ENCODE data around the gene KRT85.

KRT85 gene

DNA sequence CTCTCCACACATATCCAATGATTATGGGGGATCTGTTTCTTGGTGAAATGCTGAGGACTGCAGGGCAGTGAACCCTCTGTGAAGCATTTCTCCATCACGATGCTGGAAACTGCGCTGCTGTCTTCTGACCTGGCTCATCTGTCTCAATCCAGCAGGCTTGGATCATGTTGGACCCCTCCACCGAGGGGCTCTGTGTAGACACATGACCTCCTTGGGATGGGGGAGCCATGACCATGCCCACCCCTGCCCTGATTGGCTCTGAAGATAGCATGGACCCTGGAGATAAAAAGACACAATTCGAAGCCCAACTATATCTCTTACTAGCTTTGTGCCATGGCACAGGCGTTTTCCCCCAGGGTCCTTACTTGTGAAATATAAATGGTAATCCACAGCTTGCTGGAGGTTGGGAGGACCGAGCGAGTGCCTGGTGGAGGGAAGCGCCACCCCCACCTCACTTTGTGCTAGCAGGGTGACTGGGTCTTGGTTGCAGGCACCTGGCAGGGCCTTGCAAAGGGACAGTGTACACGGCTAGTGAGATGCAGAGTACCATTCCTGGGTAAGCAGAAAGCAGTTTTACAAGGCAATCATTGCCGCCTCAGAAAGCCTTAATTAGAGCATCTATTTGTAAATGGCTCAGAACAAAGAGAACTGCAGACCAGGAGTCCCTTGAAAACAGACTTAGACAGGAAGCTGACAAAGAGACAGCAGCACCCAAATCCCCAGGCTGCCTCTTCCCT is 43.7 kb downstream of the KRT85 start:
- Histone ChIP-seq H4K20me1 (ENCODE audit: insufficient read depth, low read length) (no peaks in the 10 kb centered on the region), H3K27me3 (ENCODE audit: insufficient read depth, low read length, poor library complexity) (peaks cover 9% of the 10 kb centered on the region), H3K4me2 (ENCODE audit: insufficient read depth, low read length) (no peak overlapping the region), H3K9me3 (ENCODE audit: insufficient read depth, low read length, severe bottlenecking) (no peaks in the 10 kb centered on the region), H2AFZ (ENCODE audit: low read depth, low read length) (no peak overlapping the region), H3K27ac (ENCODE audit: low read length) (no peak overlapping the region), H3K79me2 (ENCODE audit: insufficient read depth, low read length) (no peaks in the 10 kb centered on the region), H3K4me1 (ENCODE audit: insufficient read depth, low read length) (no peaks in the 10 kb centered on the region), H3K4me3 (ENCODE audit: low read depth in 1 of 2, low read length in 2 of 2) (no peak overlapping the region), H3K9ac (ENCODE audit: low read depth, low read length) (no peak overlapping the region), H3K36me3 (ENCODE audit: insufficient read depth, low read length) (no peaks in the 10 kb centered on the region)
- DNase-seq (no peak), ATAC-seq (ENCODE audit: insufficient read depth, low read depth) (no peak)
- TF ChIP-seq EZH2 (IDR thresholded peaks at IDR 0.05; ENCODE audit: borderline replicate concordance, low read depth, low read length, severe bottlenecking): no peak
- TF ChIP-seq, protein P1, sequence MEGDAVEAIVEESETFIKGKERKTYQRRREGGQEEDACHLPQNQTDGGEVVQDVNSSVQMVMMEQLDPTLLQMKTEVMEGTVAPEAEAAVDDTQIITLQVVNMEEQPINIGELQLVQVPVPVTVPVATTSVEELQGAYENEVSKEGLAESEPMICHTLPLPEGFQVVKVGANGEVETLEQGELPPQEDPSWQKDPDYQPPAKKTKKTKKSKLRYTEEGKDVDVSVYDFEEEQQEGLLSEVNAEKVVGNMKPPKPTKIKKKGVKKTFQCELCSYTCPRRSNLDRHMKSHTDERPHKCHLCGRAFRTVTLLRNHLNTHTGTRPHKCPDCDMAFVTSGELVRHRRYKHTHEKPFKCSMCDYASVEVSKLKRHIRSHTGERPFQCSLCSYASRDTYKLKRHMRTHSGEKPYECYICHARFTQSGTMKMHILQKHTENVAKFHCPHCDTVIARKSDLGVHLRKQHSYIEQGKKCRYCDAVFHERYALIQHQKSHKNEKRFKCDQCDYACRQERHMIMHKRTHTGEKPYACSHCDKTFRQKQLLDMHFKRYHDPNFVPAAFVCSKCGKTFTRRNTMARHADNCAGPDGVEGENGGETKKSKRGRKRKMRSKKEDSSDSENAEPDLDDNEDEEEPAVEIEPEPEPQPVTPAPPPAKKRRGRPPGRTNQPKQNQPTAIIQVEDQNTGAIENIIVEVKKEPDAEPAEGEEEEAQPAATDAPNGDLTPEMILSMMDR (IDR thresholded peaks at IDR 0.05; ENCODE audit: borderline replicate concordance, extremely low read depth, low read length, poor library complexity, severe bottlenecking): no peak

DNA sequence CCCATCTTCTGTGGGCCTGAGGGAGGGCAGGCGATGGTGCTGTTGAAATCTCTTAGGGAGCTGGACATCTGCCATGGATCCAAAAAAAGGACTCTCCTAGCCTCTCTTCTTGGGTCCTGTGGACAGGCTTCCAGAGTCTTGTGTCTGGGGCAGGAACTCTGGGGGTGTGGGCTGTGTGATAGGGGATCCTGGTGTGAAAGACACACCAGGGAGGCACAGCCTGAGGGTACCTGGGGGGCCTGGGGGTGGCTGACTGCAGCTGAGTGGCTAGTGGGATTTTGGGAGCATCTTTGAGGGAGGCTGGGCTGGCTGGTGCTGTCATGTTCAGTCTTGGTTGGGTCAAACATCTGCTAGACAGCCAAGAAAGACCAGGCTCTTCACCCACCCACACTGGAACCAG is 44.3 kb downstream of the KRT85 start:
- H4K20me1 ChIP-seq (ENCODE audit: insufficient read depth, low read length): no peaks in the 10 kb centered on the region
- H3K36me3 ChIP-seq (ENCODE audit: insufficient read depth, low read length): no peaks in the 10 kb centered on the region
- no peak overlapping the region for H3K9ac ChIP-seq (ENCODE audit: low read depth, low read length)
- H3K27ac ChIP-seq (ENCODE audit: low read length): no peak overlapping the region
- no peaks in the 10 kb centered on the region for H3K4me1 ChIP-seq (ENCODE audit: insufficient read depth, low read length)
- H3K4me3 ChIP-seq (ENCODE audit: low read depth in 1 of 2, low read length in 2 of 2): no peak overlapping the region
- no peaks in the 10 kb centered on the region for H3K79me2 ChIP-seq (ENCODE audit: insufficient read depth, low read length)
- ATAC-seq (ENCODE audit: insufficient read depth, low read depth) (no peak), DNase-seq (no peak)
- H3K9me3 ChIP-seq (ENCODE audit: insufficient read depth, low read length, severe bottlenecking): no peaks in the 10 kb centered on the region
- TF ChIP-seq, protein P1 (IDR thresholded peaks at IDR 0.05; ENCODE audit: borderline replicate concordance, extremely low read depth, low read length, poor library complexity, severe bottlenecking): no peak
- no peak for TF ChIP-seq EZH2 (IDR thresholded peaks at IDR 0.05; ENCODE audit: borderline replicate concordance, low read depth, low read length, severe bottlenecking)
- H2AFZ ChIP-seq (ENCODE audit: low read depth, low read length): no peak overlapping the region
- no peak overlapping the region for H3K4me2 ChIP-seq (ENCODE audit: insufficient read depth, low read length)
- H3K27me3 ChIP-seq (ENCODE audit: insufficient read depth, low read length, poor library complexity): peaks cover 9% of the 10 kb centered on the region

DNA sequence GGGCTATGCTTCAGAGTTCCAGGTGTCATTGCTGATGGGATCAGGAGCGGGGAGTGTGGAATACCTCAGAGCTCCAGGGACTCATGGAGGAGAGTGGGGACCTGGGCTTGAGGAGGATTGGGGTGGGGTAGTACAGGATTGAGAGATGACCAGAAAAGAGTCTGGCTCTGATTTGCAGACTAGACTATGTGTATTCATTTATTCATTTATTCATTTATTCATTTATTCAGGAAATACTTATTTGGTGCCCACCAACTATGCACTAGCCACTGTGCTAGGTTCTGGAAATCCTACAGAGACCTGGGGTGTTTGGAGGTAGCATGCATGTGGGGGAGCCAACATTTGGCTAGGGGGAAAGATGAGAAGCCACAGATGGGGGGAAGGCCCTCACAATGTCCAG is 45.2 kb downstream of the KRT85 start:
- H3K4me2 ChIP-seq (ENCODE audit: insufficient read depth, low read length): no peak overlapping the region
- H3K9ac ChIP-seq (ENCODE audit: low read depth, low read length): no peak overlapping the region
- ATAC-seq (ENCODE audit: insufficient read depth, low read depth): no peak
- no peak for DNase-seq
- no peak overlapping the region for H3K27ac ChIP-seq (ENCODE audit: low read length)
- H3K27me3 ChIP-seq (ENCODE audit: insufficient read depth, low read length, poor library complexity): peaks cover 9% of the 10 kb centered on the region
- H4K20me1 ChIP-seq (ENCODE audit: insufficient read depth, low read length): no peaks in the 10 kb centered on the region
- H3K9me3 ChIP-seq (ENCODE audit: insufficient read depth, low read length, severe bottlenecking): no peaks in the 10 kb centered on the region
- no peaks in the 10 kb centered on the region for H3K79me2 ChIP-seq (ENCODE audit: insufficient read depth, low read length)
- H3K4me1 ChIP-seq (ENCODE audit: insufficient read depth, low read length): no peaks in the 10 kb centered on the region
- H3K36me3 ChIP-seq (ENCODE audit: insufficient read depth, low read length): no peaks in the 10 kb centered on the region
- TF ChIP-seq, protein P1 (IDR thresholded peaks at IDR 0.05; ENCODE audit: borderline replicate concordance, extremely low read depth, low read length, poor library complexity, severe bottlenecking): no peak
- no peak for TF ChIP-seq EZH2 (IDR thresholded peaks at IDR 0.05; ENCODE audit: borderline replicate concordance, low read depth, low read length, severe bottlenecking)
- H2AFZ ChIP-seq (ENCODE audit: low read depth, low read length): no peak overlapping the region
- no peak overlapping the region for H3K4me3 ChIP-seq (ENCODE audit: low read depth in 1 of 2, low read length in 2 of 2)
